ENCODE data around the gene CD3G. TPM values are rescaled to one million over a fixed set of nuclear protein-coding genes. Genes with fewer than 3 reads are reported as not detected.

CD3G gene
- total and polyA plus RNA-seq, 9 of the 15 experiments (the other 6 are each of a cell fraction or from before 2014, with no cell fraction given): 0.30 to 1.7 (median 0.47) TPM

- TF ChIP-seq RBM22 (IDR thresholded peaks at IDR 0.05; ENCODE audit: low read depth, low read length, poor library complexity, severe bottlenecking) (no peak), ZFPM2 (CRISPR knock-in tag; IDR thresholded peaks at IDR 0.05) (no peak), ATF6 (CRISPR knock-in tag; IDR thresholded peaks at IDR 0.05) (no peak), ZFX (CRISPR knock-in tag; IDR thresholded peaks at IDR 0.05) (peak; percentile 86), XRCC3 (IDR thresholded peaks at IDR 0.05) (no peak), LARP7 (IDR thresholded peaks at IDR 0.05) (no peak), HDAC8 (tag; IDR thresholded peaks at IDR 0.05) (no peak), KDM2B (CRISPR knock-in tag; IDR thresholded peaks at IDR 0.05) (no peak), HSF4 (CRISPR knock-in tag; IDR thresholded peaks at IDR 0.05; ENCODE audit: borderline replicate concordance) (no peak), POLR2H (tag; IDR thresholded peaks at IDR 0.05; ENCODE audit: low read depth) (peak; percentile 39; the same call in 1 of the 2 replicates), THRA (IDR thresholded peaks at IDR 0.05) (no peak), MED1 (CRISPR knock-in tag; IDR thresholded peaks at IDR 0.05; ENCODE audit: borderline replicate concordance) (no peak), CCAR2 (IDR thresholded peaks at IDR 0.05; ENCODE audit: low read depth, low read length) (no peak), TGIF2 (CRISPR knock-in tag; IDR thresholded peaks at IDR 0.05) (0 out of 2 replicates have a peak, but pooled peaks have one; percentile 32), ZNF274 (IDR thresholded peaks at IDR 0.05; ENCODE audit: borderline replicate concordance, low read depth, low read length) (no peak), PML (IDR thresholded peaks at IDR 0.05; ENCODE audit: low read length) (peak; percentile 49; the same call in 1 of the 2 replicates), MCM5 (IDR thresholded peaks at IDR 0.05; ENCODE audit: low read depth) (no peak), ZBED1 (IDR thresholded peaks at IDR 0.05) (0 out of 2 replicates have a peak, but pooled peaks have one; percentile 17), DLX4 (CRISPR knock-in tag; IDR thresholded peaks at IDR 0.05) (no peak), E2F6 (IDR thresholded peaks at IDR 0.05; ENCODE audit: borderline replicate concordance in 1 of 2, extremely low read depth in 1 of 2, insufficient read depth in 1 of 2, insufficient read length in 1 of 2, low read depth in 1 of 2, low read length in 1 of 2, poor library complexity in 1 of 2, severe bottlenecking in 1 of 2) (peak in 1 of 2 experiments; percentile 28), YBX1 (IDR thresholded peaks at IDR 0.05) (no peak)
- TF ChIP-seq, protein P1, sequence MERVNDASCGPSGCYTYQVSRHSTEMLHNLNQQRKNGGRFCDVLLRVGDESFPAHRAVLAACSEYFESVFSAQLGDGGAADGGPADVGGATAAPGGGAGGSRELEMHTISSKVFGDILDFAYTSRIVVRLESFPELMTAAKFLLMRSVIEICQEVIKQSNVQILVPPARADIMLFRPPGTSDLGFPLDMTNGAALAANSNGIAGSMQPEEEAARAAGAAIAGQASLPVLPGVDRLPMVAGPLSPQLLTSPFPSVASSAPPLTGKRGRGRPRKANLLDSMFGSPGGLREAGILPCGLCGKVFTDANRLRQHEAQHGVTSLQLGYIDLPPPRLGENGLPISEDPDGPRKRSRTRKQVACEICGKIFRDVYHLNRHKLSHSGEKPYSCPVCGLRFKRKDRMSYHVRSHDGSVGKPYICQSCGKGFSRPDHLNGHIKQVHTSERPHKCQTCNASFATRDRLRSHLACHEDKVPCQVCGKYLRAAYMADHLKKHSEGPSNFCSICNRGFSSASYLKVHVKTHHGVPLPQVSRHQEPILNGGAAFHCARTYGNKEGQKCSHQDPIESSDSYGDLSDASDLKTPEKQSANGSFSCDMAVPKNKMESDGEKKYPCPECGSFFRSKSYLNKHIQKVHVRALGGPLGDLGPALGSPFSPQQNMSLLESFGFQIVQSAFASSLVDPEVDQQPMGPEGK (CRISPR knock-in tag; IDR thresholded peaks at IDR 0.05; ENCODE audit: borderline replicate concordance): no peak
These were observed 57.2 kb downstream of the CD3G start, which contains the start of gene ATP5MG (continued) for GRCh38 chr11:118401151-118401879.
